SK-N-SH (cell line): ENCODE results near the gene RPS6KA1.

Source experiments
- CHD2 ChIP-seq: fragments of 150-350 bp; IDR thresholded peaks from 2 replicates; pipeline ENCODE4 v1.6.1; 2018; ENCODE audit warnings: low read length; ENCODE audit not compliant: partially characterized antibody
- CTCF ChIP-seq: fragments of 200-600 bp; sonication (generic); IDR thresholded peaks from 2 replicates; pipeline ENCODE4 v1.6.1; 2017; ENCODE audit warnings: antibody characterized with exemption, mild to moderate bottlenecking, moderate library complexity
- EP300 ChIP-seq, 2 experiments: IDR thresholded peaks; 2 replicates each; pipeline versions ENCODE4 v1.4.0 to v1.6.1; 2012; ENCODE audit warnings: borderline replicate concordance in 1 of 2, low read depth in 1 of 2, low read length in 1 of 2
- EZH2phosphoT487 ChIP-seq: fragments of 200-600 bp; sonication (generic); IDR thresholded peaks from 2 replicates; pipeline ENCODE4 v1.6.1; 2017; ENCODE audit warnings: low read depth, mixed run types, mild to moderate bottlenecking, antibody characterized with exemption, moderate library complexity, borderline replicate concordance
- GATA2 ChIP-seq: sonication (generic); formaldehyde crosslinking; IDR thresholded peaks from 2 replicates; pipeline ENCODE4 v1.5.0; 2020; ENCODE audit warnings: mild to moderate bottlenecking, missing genetic modification reagents
- MAX ChIP-seq: IDR thresholded peaks from 2 replicates; pipeline ENCODE4 v1.4.0; 2012; ENCODE audit warnings: low read depth
- RAD21 ChIP-seq: IDR thresholded peaks from 2 replicates; pipeline ENCODE4 v1.6.1; 2012; ENCODE audit warnings: mild to moderate bottlenecking, low read length
- RCOR1 ChIP-seq: fragments of 150-350 bp; IDR thresholded peaks from 2 replicates; pipeline ENCODE4 v1.6.1; 2017; ENCODE audit warnings: antibody characterized with exemption, low read length
- TEAD4 ChIP-seq: IDR thresholded peaks from 2 replicates; pipeline ENCODE4 v1.4.0; 2012; ENCODE audit warnings: mild to moderate bottlenecking, borderline replicate concordance; ENCODE audit not compliant: insufficient read depth

- TF ChIP-seq CTCF (no peak), EZH2phosphoT487 (no peak), EP300 (IDR thresholded peaks at IDR 0.05; ENCODE audit: borderline replicate concordance in 1 of 2, low read depth in 1 of 2, low read length in 1 of 2) (no peak), MAX (no peak), TEAD4 (no peak), RAD21 (no peak), GATA2 (CRISPR knock-in tag) (no peak), CHD2 (no peak), RCOR1 (no peak)
Measured at GRCh38 chr1:26530410-26530894, 891 bp downstream of the RPS6KA1 start.
